Uterus (tissue), 4 donors: ENCODE results near the gene DDX46. TPM values are rescaled to one million over a fixed set of nuclear protein-coding genes. Genes with fewer than 3 reads are reported as not detected.
"Not testable (repeated sequence)": the region's sequence is repeated elsewhere in the genome, so short reads cannot be mapped to it uniquely, and the experiment has no call there.

Experiments used
- DNase-seq, 2 donors: peaks; one replicate each; pipeline ENCODE4 v3.0.0-alpha.2; 2019 to 2020
- H3K27ac ChIP-seq, 2 donors: fragments of 200-600 bp; sonication (generic); 1 replicate in 1 of 2; 2 replicates in 1 of 2; pipeline ENCODE4 v1.5.1; 2016 to 2018
- H3K27me3 ChIP-seq, 2 donors: fragments of 200-600 bp; sonication (generic); one replicate each; pipeline ENCODE4 v1.5.1; 2018 to 2019; ENCODE audit warnings: control low read depth in 1 of 2
- H3K36me3 ChIP-seq, 2 donors: fragments of 200-600 bp; sonication (generic); one replicate each; pipeline ENCODE4 v1.5.1; 2019; ENCODE audit warnings: control low read depth in 1 of 2
- H3K4me1 ChIP-seq, 2 donors: fragments of 200-600 bp; sonication (generic); one replicate each; pipeline ENCODE4 v1.5.1; 2018 to 2019; ENCODE audit warnings: control low read depth in 1 of 2
- H3K4me3 ChIP-seq, 2 donors: fragments of 200-600 bp; sonication (generic); 1 replicate in 1 of 2; 2 replicates in 1 of 2; pipeline ENCODE4 v1.5.1; 2018 to 2019; ENCODE audit warnings: mild to moderate bottlenecking in 1 of 2
- H3K9me3 ChIP-seq, 2 donors: fragments of 200-600 bp; sonication (generic); one replicate each; pipeline ENCODE4 v1.5.1; 2019; ENCODE audit warnings: control low read depth in 1 of 2
- POLR2A ChIP-seq, 2 donors: fragments of 450-650 bp; IDR thresholded peaks; one replicate each; pipeline ENCODE4 v1.6.1; 2016; ENCODE audit warnings: antibody characterized with exemption in 2 of 2, mild to moderate bottlenecking in 1 of 2, moderate library complexity in 1 of 2
- intact Hi-C: fragments of 100-400 bp; cut with DNase I; formaldehyde crosslinking; loops from one replicate; pipeline ENCODE4 v1.15.1; 2023; ENCODE audit warnings: low total_unique reads
- total RNA-seq, 4 donors: library from RNA; depleted of rRNA in 3 of 4; stranded (reverse); fragments of >200 nt in 3 of 4; gene quantifications; one replicate each; pipeline versions ENCODE4 v1.1.0 to v1.2.4, GENCODE V29; 2014 to 2023
- TF ChIP-seq, protein P1 (sequence below), 4 experiments: fragments of 200-600 bp in 2 of 4; fragments of 450-650 bp in 2 of 4; sonication (generic) in 2 of 4; IDR thresholded peaks; one replicate each; pipeline ENCODE4 v1.5.1; 2016 to 2019; ENCODE audit warnings: antibody characterized with exemption in 4 of 4, mild to moderate bottlenecking in 2 of 4, moderate library complexity in 1 of 4
- donor health status: DM: yes; HTN: yes; CAD: no.

The DDX46 gene
- total RNA-seq, 4 donors from 2014 or later: 38.2 to 63.7 (median 47.6) TPM

DNA sequence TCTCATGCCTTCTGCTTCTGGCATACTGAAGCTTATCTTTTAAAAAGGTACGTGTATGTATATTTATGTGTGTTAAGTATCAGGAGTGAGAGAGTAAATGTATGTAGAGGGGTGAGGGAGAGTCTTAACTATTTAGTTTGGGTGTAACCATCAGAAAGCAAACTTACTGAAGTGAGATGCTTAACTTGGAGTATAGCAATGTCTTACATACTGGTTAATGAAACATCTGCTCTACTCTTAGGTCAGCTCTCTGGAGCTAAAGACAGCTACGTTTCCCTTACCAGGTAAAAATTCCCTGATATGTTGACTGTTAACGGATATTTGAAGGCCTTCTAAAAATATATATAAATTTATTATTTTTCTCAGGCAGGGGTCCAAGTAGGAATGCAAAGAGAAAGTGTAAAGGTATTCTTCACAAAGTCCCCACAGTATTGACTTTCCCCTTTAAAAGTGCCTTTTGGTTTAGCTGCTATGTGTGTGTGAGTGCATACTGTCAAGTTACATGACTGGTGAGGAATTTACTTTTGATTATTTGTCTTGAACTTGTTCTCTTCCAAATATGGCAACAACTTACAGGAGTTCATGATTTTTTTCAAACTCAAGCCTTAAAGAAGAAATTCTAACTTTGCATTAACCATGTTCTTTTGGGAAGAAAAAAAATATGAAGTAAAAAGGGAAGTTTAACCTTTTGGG lies 74.9 kb downstream of the DDX46 start:
- no peak for DNase-seq
- H3K27me3 ChIP-seq: no peaks in the 10 kb centered on the region
- no peak for TF ChIP-seq POLR2A (IDR thresholded peaks at IDR 0.05)
- TF ChIP-seq, protein P1, sequence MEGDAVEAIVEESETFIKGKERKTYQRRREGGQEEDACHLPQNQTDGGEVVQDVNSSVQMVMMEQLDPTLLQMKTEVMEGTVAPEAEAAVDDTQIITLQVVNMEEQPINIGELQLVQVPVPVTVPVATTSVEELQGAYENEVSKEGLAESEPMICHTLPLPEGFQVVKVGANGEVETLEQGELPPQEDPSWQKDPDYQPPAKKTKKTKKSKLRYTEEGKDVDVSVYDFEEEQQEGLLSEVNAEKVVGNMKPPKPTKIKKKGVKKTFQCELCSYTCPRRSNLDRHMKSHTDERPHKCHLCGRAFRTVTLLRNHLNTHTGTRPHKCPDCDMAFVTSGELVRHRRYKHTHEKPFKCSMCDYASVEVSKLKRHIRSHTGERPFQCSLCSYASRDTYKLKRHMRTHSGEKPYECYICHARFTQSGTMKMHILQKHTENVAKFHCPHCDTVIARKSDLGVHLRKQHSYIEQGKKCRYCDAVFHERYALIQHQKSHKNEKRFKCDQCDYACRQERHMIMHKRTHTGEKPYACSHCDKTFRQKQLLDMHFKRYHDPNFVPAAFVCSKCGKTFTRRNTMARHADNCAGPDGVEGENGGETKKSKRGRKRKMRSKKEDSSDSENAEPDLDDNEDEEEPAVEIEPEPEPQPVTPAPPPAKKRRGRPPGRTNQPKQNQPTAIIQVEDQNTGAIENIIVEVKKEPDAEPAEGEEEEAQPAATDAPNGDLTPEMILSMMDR (IDR thresholded peaks at IDR 0.05): no peak
- H3K36me3 ChIP-seq: peaks cover 0 to 2% of the 10 kb centered on the region in 2 donors
- intact Hi-C loops: no loop called here
- no peak overlapping the region for H3K27ac ChIP-seq
- no peaks in the 10 kb centered on the region for H3K9me3 ChIP-seq
- H3K4me3 ChIP-seq: no peak overlapping the region
- no peaks in the 10 kb centered on the region for H3K4me1 ChIP-seq

DNA sequence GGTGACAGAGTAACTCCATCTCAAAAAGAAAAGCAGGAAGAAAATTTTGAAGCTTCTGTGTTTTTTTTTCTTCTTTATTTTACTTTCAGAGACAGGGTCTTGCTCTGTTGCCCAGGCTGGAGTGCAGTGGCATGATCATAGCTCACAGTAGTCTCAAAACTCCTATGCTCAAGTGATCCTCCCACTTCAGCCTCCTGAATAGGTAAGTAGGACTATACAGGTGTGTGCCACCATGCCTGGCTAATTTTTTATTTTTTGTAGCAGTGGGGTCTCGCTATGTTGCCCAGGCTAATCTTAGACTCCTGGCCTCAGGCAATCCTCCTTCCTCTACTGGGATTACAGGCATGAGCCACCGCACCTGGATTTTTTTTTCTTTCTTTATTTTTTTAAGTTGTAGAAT lies 77.0 kb downstream of the DDX46 start:
- intact Hi-C loops: no loop called here
- no peaks in the 10 kb centered on the region for H3K9me3 ChIP-seq
- no peak for DNase-seq
- H3K4me3 ChIP-seq: no peak overlapping the region
- H3K36me3 ChIP-seq: no peaks in the 10 kb centered on the region
- no peaks in the 10 kb centered on the region for H3K4me1 ChIP-seq
- TF ChIP-seq, protein P1 (IDR thresholded peaks at IDR 0.05): no peak
- no peak for TF ChIP-seq POLR2A (IDR thresholded peaks at IDR 0.05)
- no peak overlapping the region for H3K27ac ChIP-seq
- H3K27me3 ChIP-seq: no peaks in the 10 kb centered on the region

DNA sequence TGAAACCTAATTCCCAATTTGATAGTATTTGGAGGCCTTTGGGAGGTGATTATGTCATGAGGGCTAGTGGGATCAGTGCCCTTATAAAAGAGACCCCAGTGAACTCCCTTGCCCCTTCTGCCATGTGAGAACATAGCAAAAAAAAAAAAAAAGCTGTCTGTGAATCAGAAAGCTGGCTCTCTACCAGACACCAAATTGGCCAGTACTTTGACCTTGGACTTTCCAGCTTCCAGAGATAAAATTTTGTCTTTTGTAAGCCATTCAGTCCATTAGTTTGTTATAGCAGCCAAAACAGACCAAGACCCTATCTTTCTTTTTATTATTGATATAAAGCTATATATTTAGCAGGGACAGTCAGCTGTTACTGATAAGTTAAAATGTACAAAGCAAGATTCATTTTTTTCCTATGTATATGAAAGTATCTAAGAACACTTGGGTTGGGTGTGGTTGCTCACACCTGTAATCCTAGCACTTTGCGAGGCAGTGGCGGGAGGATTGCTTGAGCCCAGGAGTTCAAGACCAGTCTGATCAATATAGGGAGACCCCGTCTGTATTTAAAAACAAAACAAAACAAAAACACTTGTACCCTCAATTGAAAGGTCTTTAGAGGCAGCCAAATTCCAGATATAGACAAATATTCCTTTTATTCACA lies 79.1 kb downstream of the DDX46 start:
- Histone ChIP-seq H3K27ac (no peak overlapping the region), H3K27me3 (no peaks in the 10 kb centered on the region), H3K4me3 (no peak overlapping the region), H3K4me1 (no peaks in the 10 kb centered on the region), H3K36me3 (no peaks in the 10 kb centered on the region), H3K9me3 (no peaks in the 10 kb centered on the region)
- no peak for DNase-seq
- intact Hi-C loops: no loop called here
- TF ChIP-seq POLR2A (IDR thresholded peaks at IDR 0.05): no peak
- TF ChIP-seq, protein P1 (IDR thresholded peaks at IDR 0.05): no peak

DNA sequence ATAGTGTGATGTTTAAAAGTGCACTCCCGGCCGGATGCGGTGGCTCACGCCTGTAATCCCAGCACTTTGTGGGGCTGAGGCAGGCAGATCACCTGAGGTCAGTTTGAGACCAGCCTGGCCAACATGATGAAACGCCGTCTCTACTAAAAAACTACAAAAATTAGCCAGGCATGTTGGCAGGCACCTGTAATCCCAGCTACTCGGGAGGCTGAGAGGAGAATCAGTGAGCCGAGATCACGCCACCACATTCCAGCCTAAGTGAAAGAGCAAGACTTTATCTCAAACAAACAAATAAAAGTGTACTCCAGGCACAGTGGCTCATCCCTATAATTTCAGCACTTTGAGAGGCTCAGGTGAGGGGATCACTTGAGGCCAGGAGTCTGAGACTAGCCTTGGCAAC lies 79.8 kb downstream of the DDX46 start:
- H3K27ac ChIP-seq, DNase-seq, H3K36me3 ChIP-seq, H3K4me1 ChIP-seq, H3K27me3 ChIP-seq, H3K9me3 ChIP-seq, H3K4me3 ChIP-seq, intact Hi-C loops: not testable (repeated sequence)

DNA sequence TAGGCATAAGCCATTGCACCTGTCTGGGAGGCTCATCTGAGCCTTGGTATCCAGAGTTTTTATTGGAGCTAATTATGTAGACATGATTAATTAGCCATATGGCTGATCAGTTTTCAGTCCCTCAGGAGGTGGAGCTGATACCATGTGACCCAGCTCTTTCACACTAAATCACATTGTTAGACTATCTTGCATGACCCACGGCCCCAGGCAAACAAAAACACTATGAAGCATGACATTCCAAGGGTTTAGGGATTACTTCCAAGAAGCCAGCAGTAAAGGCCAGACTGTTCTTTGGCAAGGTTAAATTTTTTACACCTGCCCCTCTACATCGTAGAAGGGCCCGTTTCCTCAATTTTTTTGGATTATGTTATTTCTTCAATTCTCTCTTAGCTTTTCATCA lies 82.2 kb downstream of the DDX46 start:
- no peak for TF ChIP-seq POLR2A (IDR thresholded peaks at IDR 0.05)
- TF ChIP-seq, protein P1 (IDR thresholded peaks at IDR 0.05): no peak
- intact Hi-C loops: no loop called here
- Histone ChIP-seq H3K27ac (no peak overlapping the region), H3K9me3 (no peaks in the 10 kb centered on the region), H3K27me3 (no peaks in the 10 kb centered on the region), H3K4me1 (no peaks in the 10 kb centered on the region), H3K36me3 (no peaks in the 10 kb centered on the region), H3K4me3 (no peak overlapping the region)
- no peak for DNase-seq
